Glomerular endothelial cell (primary cell): ENCODE data around the gene ALK. TPM values are rescaled to one million over a fixed set of nuclear protein-coding genes. Genes with fewer than 3 reads are reported as not detected.

ENCODE experiments used
- DNase-seq: peaks from one replicate; pipeline ENCODE4 v3.0.0-alpha.2; 2011; ENCODE audit warnings: low read depth, low spot score; ENCODE audit errors: extremely low read depth
- total RNA-seq: library from RNA; depleted of rRNA; stranded (reverse); fragments of >200 nt; gene quantifications from 2 replicates; pipeline ENCODE4 v1.2.3, GENCODE V29; 2015

The ALK gene
- total RNA-seq, 1 donor from 2014 or later: not detected

DNA sequence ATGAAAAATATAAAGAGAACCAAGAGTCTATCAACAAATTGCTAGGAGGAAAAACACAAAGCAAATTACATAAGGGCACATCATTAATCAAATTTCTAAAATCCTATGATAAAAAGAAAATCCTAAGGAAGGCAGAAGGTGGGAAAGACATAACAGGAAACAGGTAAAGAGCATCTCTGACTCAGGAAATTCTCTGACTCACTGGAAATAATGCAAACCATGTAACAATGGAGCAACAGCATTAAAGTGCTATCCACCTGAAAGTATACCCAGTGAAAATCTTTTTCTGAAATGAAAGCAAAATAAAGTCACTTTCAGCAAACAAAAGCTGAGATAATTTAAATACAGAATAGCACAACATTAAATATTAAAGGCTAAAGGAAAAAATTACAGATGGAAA is 10.9 kb downstream of the ALK start:
- no peak for DNase-seq

DNA sequence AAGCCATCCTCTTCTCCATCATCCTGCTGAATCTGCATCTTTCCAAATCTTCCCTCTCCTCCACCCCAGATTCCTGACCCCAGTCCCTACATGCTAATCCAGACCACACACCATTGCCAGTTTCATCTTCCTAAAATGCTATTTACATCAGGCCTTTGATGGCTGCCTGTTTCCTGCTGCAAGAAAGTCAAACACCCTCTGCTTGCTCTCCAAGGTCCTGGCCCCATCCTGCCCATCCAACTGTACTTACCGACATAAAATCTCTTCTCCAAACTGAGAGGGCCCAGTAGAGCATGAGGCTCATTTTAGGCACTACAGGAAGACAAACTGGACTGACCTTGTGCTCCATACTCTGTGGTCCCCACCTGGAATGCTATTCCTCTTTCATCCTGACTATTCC is 19.0 kb downstream of the ALK start:
- no peak for DNase-seq

DNA sequence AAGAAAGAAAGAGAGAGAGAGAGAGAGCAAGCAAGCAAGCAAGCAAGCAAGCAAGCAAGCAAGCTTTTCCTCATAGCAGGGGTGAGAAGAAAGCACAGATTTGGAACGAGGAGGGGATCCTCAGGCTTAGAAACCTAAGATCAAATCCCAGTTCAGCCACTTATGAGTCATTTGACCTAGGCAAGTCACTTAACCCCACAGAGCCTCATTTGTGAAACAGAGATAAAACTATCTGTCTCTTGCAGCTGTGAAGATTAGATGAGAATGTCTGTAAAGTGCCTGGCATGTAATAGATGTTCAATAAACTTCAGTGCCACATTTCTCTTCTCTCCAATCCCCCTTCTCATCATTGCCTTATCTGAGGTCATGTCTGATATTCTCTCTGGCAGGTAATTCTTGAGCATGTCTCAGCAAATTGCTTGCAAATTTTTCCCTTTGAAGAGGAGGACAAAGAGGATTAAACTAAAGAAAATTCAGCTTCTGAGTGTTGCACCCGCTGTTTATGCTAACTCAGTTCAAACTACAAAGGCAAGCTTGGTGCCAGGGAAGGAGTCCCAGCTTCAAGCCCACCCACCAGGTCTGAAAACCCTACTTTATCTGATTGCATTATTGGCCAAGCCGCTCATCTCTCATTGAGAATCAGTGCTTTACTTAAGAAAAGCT is 20.3 kb downstream of the ALK start:
- no peak for DNase-seq

DNA sequence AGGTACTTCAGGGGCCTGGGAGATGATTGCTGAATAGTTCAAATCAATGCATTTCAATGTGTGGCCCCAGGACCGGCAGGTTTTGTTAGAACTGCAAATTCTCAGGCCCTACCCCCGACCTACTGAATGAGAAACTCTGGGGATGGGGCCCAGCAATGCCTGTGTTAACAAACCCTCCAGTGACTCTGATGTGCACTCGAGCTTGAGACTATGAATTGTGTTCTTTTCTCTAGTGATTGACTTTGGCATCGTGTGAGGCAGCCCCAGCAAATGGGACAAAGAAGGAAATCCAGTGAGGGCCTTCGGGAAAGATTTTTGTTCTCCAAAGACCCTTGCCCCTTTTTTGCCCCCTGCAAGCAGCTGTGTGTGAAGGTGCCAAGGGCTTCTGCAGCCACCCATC is 22.4 kb downstream of the ALK start:
- no peak for DNase-seq

DNA sequence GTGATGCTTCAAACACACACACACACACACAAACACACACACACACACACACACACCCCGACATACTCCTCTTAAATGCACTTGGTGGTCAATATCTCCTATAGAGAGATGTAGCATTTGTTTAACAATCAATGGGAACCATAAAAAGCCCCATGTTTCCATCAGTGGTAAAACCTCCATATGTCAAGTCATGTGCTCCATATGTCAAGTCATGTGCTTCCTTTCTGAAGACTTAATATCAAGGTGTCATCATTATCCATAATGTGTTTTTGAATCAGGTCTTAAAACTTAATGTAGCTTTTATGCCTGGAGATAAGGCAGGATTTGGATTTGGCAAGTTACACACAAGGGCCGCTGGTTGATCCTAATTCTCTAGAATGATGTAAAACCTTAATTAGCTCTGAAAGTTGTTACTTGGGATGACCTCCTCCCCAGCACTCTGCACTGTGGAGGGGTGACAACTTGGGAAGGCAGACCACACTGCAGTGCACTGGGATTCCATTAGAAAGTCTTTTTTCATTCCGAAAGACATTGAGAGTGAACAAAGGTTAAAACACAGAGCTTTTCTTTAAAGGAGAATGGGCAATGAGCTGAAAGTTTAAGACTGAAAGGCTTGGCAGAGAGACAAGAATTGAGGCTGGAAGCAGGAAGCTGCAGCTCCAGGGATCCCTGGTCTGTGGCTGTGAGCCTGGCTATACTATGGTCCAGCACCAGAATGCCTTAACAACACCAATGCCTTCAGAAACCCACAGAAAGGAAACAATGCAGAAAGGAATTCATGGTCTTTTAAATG is 26.4 kb downstream of the ALK start:
- DNase-seq: no peak

DNA sequence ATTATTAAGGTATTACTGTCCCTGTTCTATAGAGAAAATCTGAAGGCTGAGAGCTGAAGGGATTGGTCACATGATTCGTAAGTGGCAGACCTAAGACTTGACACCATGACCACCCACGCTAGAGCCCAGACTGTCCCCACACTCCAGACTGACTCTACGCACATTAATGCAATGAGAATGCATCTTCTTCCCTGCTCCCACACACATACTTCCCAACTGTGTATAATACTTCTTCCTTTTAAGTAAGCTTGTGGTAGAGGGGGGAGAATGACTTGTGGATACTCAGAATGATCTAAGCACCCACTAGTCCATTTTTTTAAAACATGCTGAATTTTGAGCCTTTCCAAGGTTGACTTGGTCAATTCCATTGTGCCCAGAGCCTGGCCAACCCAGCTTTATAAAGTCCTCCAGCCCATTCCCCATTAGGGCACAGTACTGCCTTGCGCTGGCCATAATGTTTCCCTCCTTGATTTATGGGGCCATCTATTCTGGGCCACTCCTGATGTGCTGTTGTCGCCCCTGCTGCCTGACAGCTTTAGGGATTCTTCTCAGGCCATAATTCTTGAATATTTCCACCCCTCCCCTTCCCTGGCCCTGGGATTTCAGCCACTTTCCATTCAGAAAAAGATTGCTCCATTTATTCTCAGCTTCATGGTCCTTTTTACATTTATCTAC is 28.7 kb downstream of the ALK start:
- no peak for DNase-seq

DNA sequence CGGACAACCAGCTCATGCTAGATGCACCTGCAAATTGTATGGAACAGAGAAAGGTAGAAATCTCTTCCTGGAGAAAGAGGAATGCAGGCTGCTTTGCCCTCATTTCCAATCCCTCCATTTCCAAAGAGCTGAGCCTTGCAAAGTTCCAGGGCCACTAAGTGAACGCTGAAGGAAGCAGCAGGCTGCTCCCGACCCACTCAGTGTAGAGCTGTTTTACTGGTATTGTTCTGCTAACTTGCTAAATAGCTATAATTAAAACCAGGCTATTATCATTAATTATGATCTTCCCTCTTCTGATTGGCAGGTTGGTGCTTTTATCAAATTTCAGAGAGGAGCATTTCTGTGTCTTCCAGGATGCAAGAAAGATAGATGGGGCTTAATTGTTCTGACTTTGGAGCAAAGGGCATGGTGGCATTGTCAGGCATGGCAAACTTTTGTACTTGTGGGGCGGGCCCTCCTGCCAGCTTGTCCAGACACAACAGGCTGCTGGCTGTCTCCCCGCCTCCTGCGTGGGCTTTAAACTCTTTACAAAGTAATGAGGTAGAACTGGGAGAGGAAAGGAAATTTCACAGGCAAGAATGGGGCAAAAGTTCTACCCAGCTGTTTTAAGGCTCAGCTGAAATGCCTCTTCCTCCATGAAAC is 40.2 kb downstream of the ALK start:
- DNase-seq: no peak

DNA sequence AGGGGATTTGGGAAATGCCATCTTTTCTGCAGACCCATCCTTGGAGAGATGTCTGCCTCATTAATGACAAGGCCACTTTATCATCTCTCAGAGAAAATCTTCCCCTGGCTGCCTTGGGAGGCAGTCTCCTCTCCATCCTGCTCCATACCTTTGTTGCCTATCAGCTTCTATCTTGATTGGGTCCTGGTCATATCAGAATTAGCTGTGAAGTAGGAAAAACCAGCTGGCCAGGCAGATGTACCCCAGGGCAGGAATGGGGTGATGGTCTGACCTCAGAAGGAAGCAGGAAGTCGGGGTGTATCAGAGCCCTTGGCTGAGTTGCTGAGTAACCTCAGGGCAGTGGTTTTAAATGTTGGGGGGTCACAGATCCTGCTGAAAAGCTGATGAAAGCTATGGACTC is 41.3 kb downstream of the ALK start:
- no peak for DNase-seq

DNA sequence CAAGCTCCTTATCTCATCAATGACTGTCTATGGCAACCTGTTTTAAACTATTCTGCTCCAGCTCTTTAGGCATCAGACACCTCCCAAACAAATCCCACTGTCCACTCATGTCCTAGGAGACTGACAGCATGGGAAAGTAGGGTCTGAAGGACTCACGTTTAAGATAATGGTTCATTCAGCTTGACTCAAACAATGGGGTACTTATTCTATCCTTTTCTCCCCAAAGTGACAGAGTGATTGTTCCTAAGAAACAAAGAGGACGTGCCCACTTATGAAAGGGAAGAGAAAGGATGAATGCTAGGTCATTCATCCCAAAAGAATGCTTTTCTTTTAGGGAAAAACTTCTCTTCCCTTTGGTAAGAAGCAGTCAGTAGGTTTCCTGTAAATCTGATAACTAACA is 41.9 kb downstream of the ALK start:
- DNase-seq: no peak

DNA sequence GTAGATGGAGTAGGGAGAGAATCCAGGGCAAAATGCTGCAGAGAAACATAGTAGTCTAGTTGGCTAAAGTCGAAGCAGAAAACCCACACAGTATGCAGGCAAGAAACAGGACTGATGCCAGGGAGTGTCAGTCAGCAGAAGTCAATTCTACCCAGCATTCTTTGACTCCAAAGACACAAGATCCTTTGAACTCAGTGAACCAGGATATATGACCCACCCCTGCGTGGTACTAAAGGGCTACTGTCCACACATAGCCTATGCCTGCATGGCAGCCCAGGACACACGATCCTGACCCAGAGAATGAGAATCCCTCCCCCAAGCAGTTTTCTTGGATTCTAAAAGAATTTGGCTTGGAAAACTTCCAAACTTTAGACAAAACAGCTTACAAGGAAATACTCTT is 42.5 kb downstream of the ALK start:
- DNase-seq: no peak

DNA sequence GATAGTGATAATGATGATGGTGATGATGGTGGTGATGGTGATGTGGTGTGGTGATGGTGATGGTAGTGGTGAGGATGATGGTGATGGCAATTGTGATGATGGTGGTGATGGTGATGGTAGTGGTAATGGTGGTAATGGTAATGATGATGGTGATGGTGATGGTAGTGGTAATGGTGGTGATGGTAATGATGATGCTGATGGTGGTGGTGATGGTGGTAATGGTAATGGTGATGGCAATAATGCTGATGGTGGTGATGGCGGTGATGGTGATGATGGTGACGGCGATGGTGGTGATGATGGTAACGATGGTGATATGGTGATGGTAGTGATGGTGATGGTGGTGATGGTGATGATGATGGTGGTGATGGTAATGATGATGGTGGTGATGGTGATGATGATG is 45.0 kb downstream of the ALK start:
- DNase-seq: no peak

DNA sequence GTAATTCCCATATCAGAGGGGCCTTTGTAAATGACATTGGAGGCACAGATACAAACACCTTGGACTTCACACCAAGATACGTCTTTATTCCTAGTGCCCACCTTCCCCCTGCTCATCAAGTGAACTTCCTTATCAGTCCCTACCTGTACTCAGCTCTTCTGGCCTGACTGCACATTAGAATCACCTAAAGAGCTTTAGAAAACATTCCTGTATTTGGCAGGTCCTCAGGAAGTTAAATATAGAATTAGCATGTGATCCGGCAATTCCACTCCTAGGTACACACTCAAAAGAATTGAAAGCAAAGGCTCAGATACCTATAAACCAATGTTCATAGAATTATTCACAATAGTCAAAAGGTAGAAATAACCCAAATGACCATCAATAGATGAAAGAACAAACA is 46.6 kb downstream of the ALK start:
- DNase-seq: no peak

DNA sequence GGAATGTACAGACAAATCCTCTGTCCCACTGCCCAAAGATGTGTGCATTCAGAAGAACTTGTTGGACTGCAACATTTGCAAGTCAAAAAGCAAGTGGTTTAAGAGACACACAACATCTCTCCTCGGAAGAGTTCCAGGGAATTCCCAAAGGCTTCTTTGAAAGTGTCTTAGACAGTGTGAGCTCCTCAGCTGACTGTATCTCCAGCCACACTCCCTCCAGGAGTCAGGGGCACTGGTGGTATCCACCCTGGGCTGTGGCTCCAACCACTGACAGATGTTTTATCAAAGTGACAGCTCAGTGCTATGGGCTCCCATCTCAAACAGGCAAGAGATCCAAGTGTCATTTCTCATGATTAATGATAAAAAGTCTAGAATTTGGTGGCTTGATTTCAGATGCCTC is 48.5 kb downstream of the ALK start:
- DNase-seq: no peak

DNA sequence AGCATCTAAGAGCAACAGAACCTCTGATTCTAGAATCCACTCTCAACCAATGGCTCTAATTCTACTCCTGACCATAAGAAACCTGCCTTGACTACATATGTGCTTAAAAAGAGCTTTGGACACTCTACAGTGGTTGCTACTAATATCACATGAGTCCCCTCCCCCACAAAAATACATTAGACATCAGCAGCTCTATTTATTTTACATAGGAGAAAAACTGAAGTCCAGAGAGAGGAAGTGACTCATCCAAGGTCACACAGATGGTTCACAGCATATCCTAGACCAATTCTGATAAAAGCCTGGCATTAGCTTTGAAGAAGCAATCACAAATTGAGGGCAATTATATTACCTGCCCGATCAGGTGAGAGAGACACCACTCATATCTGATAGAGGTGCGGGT is 49.8 kb downstream of the ALK start:
- no peak for DNase-seq

DNA sequence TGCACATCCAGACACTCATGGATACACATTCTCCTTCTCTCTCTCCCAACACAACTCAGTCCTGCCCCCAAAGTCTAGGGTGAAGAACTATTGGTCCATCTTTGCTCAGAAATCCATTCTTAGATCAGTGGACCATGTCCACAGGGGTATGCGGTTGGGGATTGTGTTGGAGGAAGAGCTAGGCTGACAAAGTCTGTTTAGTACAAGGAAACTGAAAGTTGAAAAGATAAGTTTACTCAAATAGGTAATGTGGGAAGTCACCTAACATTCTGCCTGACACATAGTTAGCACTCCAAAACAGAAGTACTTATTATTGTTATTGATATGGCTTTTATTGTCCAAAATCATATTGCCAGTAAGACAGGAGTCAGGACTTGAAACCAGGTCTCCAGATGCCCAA is 55.9 kb downstream of the ALK start:
- DNase-seq: no peak

DNA sequence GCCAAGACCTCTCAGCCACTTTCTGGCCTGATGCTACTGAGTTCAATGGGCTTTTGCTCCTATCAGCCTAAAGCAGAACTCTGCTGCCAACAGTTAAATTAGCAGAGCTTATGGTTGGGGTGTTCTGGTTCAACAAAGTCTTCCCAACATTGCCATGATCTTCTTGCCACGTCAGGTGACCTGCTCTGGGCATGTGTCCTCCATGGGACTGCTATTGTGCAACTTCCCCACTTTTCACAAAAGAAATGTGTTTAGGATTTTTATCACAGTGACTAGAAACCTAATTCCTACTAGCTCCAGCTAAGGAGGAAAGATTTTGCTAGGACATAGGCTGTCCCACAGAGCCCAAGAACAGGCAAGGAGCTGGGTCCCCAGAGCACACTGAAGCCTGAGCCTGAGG is 56.4 kb downstream of the ALK start:
- DNase-seq: no peak

DNA sequence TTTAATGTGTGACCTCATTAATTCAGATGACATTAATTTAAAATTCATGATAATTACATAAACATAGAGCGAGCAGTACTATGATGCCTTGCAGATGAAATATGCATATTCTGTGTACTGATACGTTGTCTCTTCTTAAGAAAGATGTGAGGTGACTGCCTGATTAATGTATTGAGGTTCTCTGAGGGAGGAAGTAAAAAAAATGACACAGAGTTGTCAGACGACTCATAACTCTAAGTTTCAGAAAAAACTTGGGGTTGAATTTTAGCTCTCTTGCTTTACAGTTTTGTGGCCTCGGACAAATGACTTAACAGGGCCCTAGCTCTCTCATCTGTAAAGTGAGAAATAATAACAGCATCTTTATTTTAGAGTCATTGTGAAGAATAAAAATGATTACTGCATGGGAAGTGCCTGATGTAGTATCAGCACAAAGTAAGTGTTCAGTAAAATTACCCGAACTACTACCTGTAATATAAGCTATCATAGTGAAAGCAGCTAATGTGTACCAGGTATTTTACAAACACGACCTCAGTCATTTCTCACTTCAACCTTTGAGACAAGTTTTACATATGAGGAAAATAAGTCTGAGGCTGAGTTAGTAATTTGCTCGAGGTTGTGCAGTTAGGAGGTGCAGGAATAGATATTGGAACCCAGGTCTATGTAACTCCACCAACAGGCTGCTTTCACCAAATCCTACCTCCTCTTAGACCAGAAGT is 65.3 kb downstream of the ALK start:
- DNase-seq: no peak

DNA sequence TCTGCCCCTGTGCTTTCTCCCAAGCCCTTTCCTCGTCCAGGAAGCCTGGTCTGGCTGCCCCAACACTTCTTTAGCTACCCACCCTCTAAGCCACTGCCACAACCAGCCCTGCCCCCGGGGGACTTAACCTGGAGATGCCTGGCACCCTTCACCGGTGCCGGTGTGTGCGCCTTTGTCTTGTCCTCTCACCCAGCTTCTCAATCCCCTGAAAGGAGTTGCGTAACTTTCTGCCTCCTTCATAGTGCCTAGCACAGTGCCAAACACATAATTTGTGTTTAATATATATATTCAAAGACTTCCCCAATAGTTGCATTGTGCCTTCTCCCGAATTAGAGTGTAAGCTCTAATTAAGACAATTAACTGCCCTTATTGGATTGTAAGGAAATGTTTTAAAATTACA is 70.6 kb downstream of the ALK start:
- no peak for DNase-seq

DNA sequence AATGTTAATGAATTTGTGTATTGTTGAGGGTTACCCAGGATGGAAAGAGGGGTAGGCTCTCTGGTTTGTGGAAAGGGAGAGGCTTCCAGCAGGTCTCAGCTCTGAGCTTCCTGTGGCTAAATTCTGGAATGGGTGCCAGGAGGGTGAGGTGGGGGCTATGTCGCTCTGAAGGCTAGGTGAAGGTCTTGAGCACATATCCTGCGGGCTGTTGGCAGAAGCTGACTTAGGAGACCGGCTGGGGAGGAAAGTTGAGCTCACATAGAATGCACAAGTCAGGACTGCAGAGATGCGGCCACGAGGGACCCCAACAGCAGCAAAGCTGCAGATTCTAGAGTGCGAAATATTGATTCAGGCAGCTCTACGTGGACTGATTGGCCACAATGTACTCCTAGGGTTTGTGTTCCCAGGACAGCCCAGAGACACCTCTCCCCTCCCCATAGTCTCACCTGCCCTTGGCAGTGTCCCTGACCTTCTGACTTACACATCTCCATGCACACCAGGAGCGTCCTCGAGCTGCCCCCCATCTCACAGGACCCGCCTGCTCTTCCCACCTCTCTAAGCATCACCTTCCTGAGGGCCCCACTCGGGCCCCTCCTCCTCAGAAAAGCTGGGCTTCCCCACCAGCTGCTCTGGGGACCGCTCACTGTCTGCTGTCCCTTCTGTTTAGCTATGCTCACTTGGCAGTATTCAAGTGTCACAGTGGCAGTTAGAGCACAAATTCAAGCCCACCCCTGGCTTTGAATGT is 72.6 kb downstream of the ALK start:
- no peak for DNase-seq

DNA sequence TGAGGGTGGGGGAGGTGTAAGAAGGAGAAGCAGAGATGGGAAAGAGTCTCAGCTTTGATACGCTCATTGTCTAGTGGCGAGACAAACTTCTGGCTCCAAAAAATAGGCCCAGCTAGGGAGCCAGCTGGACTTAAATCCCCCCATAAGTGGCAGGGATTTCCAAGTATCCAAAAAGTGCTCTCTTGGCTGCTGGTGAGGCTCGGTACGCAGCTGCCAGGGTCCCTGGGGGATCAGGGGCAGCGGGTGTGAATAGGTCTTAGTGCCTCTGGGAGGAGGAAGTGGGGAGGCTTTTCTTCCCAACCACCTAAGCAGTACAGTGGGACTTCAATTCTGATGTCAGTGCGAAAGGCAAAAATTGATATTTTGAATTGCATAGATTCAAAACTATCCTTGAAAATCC is 73.5 kb downstream of the ALK start:
- DNase-seq: no peak
